HG02943 (cell line): ENCODE results near the gene NFATC1.

Experiments used
- ATAC-seq: cut with Tn5 transposase; IDR thresholded peaks from one replicate; pipeline ENCODE4 v1.9.1; 2021; ENCODE audit warnings: mild to moderate bottlenecking, low read depth, moderate library complexity; ENCODE audit not compliant: unreplicated experiment

Gene NFATC1

DNA sequence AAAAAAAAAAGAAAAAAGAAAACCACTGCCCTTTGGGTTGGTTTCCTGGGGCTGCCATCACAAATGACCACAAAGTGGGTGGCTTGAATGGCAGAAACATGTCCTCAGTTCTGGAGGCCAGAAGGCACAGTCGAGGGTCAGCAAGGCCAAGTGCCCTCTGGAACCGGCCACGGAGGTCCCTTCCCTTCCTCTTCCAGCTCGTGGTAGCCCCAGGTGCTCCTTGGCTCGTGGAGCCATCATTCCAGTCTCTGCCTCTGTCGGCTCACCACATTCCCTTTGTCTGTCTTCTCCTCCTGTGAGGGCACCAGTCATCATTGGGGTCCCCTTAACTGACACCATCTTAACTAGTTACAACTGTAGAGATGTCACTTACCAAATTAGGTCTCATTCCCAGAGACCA lies 8.5 kb upstream of the NFATC1 start:
- no peak for ATAC-seq

GRCh38 chr18:79387615-79388014 lies 8.1 kb upstream of the NFATC1 start:
- no peak for ATAC-seq

- ATAC-seq: no peak
These were observed 7.7 kb upstream of the NFATC1 start for GRCh38 chr18:79388043-79388442.

DNA sequence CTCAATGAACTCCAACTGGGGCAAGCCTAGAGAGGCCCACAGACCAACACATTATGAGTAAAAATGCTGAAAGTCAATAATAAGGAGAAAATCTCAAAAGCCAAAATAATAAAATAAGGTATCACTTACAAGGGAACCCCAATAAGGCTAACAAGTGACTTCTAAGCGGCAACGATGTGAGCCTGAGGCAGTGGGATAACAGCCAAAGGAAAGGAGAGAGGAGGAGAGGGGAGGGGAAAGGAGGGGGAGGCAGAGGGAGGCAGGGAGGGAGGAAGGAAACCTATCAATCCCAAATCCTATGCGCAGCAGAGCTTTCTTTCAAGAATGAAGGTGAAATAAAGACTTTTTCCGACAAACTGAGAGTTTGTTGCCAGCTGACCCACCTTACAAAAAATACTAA lies 6.0 kb upstream of the NFATC1 start:
- no peak for ATAC-seq

DNA sequence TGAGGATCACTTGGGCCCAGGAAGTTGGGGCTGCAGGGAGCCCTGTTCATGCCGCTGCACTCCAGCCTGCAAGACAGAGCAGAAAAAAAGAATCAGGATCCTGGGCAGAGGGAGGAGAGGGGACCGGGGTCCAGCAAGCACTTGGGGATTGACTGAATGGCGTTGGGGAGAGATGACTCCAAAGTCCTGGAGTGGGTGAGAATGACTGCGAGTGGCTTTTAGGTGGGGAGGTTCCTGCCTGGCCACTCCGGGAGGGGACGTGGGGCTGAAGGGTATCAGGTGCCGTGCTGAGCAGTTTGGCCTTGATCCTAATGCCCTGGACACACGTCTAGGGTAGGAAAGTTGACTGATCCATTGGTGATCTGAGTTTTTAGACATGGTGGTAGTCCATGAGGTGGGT lies 3.5 kb upstream of the NFATC1 start:
- ATAC-seq: no peak

GRCh38 chr18:79393181-79393634 lies 2.5 kb upstream of the NFATC1 start:
- ATAC-seq: no peak

DNA sequence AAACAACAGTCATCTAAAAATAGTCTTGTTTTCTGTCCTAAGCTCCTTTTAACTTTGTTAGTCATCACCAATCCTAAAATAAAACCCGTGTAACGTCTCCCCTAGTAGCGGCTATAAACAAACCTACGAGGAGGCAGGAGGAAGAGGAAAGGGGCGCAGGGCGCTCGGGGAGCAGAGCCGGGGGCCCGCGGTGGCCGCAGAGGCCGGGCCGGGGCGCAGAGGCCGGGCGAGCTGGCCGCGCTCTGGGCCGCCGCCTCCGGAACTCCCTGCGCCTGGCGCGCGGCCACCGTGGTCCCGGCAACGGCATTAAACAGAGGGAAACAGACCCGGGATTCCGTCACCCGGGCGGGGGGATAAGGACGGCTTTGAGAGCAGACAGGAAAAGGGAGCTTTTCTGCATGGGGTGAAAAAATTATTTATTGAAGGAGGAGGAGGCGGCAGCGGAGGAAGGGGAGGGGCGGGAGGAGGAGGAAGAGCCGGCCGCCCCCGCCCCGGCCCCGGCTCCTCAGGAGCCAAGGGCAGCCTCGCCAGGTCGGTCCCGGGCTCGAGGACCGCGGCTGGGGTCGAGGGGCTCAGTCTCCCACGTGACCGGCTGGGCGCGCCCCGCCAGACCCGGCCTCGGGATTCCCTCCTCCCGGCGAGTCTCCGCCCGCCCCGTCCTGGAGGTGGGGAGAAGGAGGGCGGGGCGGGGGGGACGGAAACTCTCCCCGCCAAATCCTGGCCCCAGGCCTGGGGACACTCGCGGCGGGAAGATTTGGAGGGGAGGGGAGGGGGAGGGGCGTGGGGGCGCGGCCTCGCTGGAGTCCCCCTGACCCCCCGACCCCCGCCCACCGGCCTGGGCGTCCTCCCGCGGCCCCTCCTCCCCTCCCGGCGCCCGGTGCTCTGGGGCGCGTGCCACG lies 1.8 kb upstream of the NFATC1 start:
- ATAC-seq: no peak

DNA sequence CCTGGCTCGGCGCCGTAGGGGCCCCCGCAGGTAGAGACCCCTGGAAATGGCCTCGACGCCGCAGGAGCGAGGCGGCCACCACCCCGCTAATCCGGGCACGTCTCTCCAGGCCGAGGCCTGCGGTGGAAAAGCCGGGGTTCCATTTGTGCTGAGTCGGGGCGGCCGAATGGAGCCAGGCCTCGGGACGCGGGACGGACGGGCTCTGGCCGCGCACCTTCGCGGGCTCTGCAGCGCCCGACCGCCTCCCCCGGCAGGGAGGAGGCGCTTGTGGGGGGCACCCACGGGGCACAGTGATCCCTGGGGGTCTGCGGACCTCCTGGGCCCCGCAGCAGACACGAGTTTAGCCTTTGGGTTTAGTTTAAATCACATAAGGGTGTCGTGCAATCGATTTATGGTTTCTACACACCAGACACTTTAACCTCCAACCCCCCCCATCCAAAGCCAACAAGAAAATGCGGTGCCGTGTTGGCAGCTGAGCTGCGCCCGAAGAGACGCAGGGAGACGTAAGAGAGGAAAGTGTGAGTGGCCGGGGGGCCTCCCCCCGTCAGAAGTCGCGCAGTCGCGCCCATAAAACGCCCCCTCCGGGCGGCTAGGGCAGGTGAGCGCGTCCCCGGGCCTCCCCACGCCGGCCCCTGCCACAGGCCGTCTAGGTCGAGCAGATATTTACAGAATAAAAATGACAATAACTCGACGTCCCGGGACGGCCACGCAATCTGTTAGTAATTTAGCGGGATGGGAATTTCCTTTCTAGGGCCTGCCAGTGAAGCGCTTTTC lies 1.0 kb upstream of the NFATC1 start:
- ATAC-seq: no peak

- no peak for ATAC-seq
These were observed 456 bp upstream of the NFATC1 start for GRCh38 chr18:79395308-79395640.

- no peak for ATAC-seq
These were observed 909 bp downstream of the NFATC1 start for GRCh38 chr18:79396431-79397246.

DNA sequence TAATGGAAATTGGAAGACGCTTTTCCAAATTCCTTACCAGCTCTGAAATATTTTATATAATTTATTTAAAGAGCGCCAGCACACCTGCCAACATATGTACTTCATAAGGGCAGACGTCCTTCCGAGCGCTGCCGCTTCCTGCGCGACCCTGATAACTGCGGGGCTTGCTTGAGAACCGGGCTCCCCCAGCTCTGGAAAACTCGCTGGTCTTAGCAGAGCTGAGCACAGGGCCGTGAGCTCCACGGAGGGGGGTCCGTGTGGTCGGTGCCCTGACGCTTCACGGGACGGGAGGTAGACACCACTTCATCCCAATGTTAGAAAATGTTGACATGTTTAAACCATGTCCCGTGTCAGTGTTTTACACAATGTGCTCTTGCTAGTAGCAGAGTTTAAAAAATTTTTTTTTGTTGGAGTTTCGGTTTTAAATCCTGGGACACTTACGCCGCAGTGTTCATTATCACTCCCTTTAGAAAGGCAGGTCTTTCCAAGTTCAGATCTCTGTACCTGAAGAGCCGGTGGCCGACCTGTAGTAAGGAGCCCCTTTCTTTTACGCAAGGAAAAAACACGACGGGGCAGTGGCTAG lies 1.6 kb downstream of the NFATC1 start:
- no peak for ATAC-seq

DNA sequence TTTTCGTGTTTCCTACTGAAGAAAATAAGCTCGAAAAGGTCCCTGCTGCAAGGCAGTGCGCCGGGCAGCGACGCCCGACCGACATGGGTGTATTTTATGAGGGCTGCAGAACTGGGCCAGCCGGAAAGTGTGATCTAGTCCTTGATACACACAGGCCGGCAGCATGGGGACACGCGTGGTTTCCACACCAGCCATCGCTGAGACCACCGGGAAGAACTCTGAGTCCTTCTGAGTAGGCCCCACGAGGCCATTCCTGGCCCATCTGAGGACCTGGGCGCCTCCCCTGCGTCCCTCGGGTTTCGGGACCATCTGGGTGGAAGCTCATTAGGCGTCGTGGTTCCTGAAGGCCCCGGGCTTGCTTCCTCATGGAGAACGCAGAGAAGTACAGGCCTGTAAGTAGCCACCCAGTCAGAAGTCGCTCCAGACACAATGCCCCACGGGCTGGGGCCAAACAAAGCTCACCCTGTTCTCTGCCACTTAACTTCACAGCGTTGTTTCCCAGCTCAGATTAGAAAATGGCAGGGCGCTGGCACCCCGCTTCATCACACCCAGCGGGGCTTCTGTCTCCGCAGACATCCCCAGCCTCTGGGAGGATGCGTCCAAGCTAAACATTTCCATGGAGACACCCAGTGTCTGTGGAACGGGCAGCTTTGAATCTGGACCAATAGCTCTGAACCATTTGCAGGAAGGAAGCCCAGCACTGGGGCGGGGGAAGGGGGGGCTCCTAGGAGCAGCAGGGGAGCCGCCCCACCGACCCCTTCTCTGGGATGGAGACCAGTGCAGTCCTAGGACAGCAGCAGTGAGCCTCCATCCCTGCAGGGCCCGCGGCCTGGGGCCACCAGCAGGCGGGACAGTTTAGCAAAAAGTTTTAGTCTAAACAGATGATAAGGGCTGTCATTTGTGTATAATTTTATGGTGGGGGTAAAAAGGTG lies 2.4 kb downstream of the NFATC1 start:
- ATAC-seq: no peak

- ATAC-seq: no peak
These were observed 3.7 kb downstream of the NFATC1 start for GRCh38 chr18:79399275-79400081.

DNA sequence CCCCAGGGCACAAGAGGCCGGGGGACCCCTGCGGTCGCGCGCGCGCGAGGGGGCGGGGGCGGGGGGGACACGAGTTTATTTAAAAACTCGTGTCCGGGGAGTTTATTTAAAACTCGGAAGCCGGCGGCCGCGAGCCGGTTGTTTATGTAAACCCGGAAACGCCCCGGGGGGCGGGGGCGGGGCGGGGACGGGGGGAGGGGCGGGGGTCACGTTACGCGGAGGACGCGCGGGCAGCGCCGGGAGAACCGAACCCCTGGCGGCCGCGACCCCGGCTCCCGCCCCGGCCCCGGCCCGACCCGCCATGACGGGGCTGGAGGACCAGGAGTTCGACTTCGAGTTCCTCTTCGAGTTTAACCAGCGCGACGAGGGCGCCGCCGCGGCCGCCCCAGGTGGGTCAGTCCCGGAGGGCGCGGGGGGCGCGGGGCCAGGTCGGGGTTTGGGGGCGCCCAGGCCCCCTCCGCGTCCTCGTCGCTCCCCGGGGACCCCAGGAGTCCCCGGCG lies 4.4 kb downstream of the NFATC1 start:
- ATAC-seq: no peak

GRCh38 chr18:79400591-79401381 lies 5.1 kb downstream of the NFATC1 start:
- no peak for ATAC-seq

DNA sequence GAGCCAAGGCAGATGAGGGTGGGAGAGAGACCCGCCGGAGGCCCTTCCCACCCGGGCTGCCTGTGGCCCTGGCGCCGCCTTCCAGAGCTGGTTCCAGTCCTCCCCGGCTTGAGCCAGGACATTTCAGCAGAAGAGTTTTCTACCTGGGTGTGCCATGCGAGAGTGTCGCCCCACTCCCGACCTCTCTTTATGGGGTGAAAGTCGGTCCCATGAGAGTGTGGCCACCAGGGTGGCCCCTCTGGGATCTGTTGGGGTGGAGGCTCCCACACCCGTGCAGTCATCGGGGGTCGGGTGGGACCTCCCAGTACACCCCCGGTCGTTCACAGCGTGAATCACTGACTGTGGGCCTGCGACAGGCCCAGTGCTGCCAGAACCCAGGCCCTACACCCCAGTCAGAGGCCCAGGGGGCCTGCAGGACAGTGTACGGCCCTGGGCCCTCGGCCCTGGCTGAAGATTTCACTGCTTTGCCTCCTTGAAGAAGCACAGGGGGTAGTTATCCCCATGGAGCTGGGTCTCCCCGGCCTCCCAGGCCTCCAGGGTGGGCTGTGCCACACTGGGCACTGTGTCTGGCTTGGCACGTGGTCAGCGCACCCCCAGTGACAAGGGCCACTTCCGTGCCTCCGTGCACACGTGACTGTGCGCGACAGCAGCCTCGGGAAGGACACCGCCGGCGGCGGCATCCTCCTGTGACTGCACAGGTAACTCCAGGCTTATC lies 5.9 kb downstream of the NFATC1 start:
- ATAC-seq: no peak

DNA sequence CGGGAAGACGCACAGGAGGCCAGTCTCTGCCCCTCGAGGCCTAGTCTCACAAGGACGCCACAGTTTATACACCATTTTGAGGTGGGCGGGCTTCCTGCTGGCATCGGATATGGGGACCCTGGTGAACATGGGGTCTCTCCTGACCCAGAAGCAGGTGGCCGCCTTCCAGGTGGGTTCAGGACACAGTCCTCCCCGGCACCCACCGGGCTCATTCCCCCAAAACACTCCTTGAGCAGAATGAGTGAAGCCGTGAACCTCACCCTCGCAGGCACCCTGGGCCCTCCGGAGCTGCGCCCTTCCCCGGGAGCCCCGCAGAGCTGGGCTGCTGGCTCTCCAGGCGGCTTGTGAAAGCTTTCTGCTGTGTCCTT lies 6.5 kb downstream of the NFATC1 start:
- no peak for ATAC-seq
